Measurements from ENCODE around the gene GALNT9.
"Not testable (repeated sequence)": the region's sequence is repeated elsewhere in the genome, so short reads cannot be mapped to it uniquely, and the experiment has no call there.

The GALNT9 gene

GRCh38 chr12:132155771-132156572 is 173.4 kb downstream of the GALNT9 start:
- no peak for DNase-seq (ENCODE audit: low read depth)

- peak; percentile 12 for DNase-seq (ENCODE audit: low read depth)
These were observed 174.2 kb downstream of the GALNT9 start for GRCh38 chr12:132154941-132155770.

GRCh38 chr12:132154341-132154761 is 175.0 kb downstream of the GALNT9 start:
- DNase-seq (ENCODE audit: low read depth): no peak

- DNase-seq (ENCODE audit: low read depth): peak; percentile 58
These were observed 175.7 kb downstream of the GALNT9 start for GRCh38 chr12:132153501-132154340.

- no peak for DNase-seq (ENCODE audit: low read depth)
These were observed 176.4 kb downstream of the GALNT9 start for GRCh38 chr12:132152953-132153352.

- DNase-seq (ENCODE audit: low read depth): no peak
These were observed 177.0 kb downstream of the GALNT9 start for GRCh38 chr12:132152411-132152821.

GRCh38 chr12:132151766-132152410 is 177.5 kb downstream of the GALNT9 start:
- no peak for DNase-seq (ENCODE audit: low read depth)

- DNase-seq (ENCODE audit: low read depth): no peak
These were observed 178.1 kb downstream of the GALNT9 start for GRCh38 chr12:132151145-132151765.

GRCh38 chr12:132150780-132151144 is 178.6 kb downstream of the GALNT9 start:
- DNase-seq (ENCODE audit: low read depth): no peak

- DNase-seq (ENCODE audit: low read depth): not testable (repeated sequence)
These were observed 179.9 kb downstream of the GALNT9 start for GRCh38 chr12:132149526-132149925.

GRCh38 chr12:132148368-132149045 is 180.9 kb downstream of the GALNT9 start:
- no peak for DNase-seq (ENCODE audit: low read depth)

GRCh38 chr12:132147423-132148367 is 181.7 kb downstream of the GALNT9 start:
- no peak for DNase-seq (ENCODE audit: low read depth)

GRCh38 chr12:132146772-132147422 is 182.5 kb downstream of the GALNT9 start:
- DNase-seq (ENCODE audit: low read depth): no peak
